ENCODE results near the gene TOMM20.

TOMM20 gene

DNA sequence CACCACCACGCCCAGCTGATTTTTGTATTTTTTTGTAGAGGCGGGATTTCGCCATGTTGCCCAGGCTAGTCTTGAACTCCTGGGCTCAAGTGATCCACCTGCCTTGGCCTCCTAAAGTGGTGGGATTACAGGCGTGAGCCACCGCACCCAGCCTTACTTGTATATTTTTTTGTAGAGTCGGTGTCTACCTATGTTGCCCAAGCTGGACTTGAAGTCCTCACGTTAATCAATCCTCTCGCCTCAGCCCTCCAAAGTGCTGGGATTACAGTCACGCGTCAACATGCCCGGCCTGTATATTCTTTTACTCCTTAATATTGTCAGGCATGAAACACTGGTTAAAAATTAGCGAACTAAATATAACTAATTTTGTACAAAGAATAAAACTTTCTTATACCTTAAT lies 5.5 kb upstream of the TOMM20 start:
- Histone ChIP-seq H4K20me1 (ENCODE audit: control insufficient read depth, insufficient read depth, low read depth, low read length) (no peaks in the 10 kb centered on the region), H3K4me3 (ENCODE audit: low read length) (no peak overlapping the region), H3K9me2 (replicated peaks; ENCODE audit: control insufficient read depth, low read length) (no peaks in the 10 kb centered on the region), H3K36me3 (ENCODE audit: control insufficient read depth, low read length) (peaks cover 69% of the 10 kb centered on the region), H3K9me3 (ENCODE audit: control insufficient read depth, insufficient read depth, low read length) (no peaks in the 10 kb centered on the region), H3F3A (ENCODE audit: control insufficient read depth, insufficient read depth) (peaks cover 18% of the 10 kb centered on the region), H3K4me2 (ENCODE audit: low read length) (no peak overlapping the region), H3K79me2 (ENCODE audit: control insufficient read depth, low read length) (no peaks in the 10 kb centered on the region; the same call in 1 of the 2 replicates), H3K4me1 (ENCODE audit: control insufficient read depth, low read length) (peaks cover 2% of the 10 kb centered on the region), H3K27ac (ENCODE audit: low read depth, low read length) (no peak overlapping the region), H3K27me3 (ENCODE audit: control insufficient read depth, low read length) (no peaks in the 10 kb centered on the region)
- no peak for TF ChIP-seq EZH2phosphoT487 (IDR thresholded peaks at IDR 0.05; ENCODE audit: borderline replicate concordance, low read length)
- TF ChIP-seq, protein P1, sequence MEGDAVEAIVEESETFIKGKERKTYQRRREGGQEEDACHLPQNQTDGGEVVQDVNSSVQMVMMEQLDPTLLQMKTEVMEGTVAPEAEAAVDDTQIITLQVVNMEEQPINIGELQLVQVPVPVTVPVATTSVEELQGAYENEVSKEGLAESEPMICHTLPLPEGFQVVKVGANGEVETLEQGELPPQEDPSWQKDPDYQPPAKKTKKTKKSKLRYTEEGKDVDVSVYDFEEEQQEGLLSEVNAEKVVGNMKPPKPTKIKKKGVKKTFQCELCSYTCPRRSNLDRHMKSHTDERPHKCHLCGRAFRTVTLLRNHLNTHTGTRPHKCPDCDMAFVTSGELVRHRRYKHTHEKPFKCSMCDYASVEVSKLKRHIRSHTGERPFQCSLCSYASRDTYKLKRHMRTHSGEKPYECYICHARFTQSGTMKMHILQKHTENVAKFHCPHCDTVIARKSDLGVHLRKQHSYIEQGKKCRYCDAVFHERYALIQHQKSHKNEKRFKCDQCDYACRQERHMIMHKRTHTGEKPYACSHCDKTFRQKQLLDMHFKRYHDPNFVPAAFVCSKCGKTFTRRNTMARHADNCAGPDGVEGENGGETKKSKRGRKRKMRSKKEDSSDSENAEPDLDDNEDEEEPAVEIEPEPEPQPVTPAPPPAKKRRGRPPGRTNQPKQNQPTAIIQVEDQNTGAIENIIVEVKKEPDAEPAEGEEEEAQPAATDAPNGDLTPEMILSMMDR (IDR thresholded peaks at IDR 0.05; ENCODE audit: low read depth, low read length, poor library complexity, severe bottlenecking) = no peak

DNA sequence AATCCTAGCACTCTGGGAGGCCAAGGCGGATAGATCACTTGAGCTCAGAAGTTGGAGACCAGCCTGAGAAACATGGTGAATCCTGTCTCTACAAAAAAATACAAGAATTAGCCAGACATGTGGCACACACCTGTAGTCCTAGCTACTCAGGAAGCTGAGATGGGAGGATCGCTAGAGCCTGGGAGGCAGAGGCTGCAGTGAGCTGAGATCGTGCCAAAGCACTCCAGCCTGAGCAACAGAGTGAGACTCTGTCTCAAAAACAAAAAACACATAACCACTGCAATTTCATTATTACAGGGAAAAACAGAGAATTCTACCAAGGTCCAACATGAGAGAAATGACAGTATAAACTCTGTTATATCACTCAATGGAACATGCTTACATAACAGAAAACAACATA lies 4.4 kb upstream of the TOMM20 start:
- no peaks in the 10 kb centered on the region for H3K9me3 ChIP-seq (ENCODE audit: control insufficient read depth, insufficient read depth, low read length)
- H3K79me2 ChIP-seq (ENCODE audit: control insufficient read depth, low read length) = peaks cover 9% of the 10 kb centered on the region
- H3K27ac ChIP-seq (ENCODE audit: low read depth, low read length) = no peak overlapping the region
- no peaks in the 10 kb centered on the region for H3K27me3 ChIP-seq (ENCODE audit: control insufficient read depth, low read length)
- no peaks in the 10 kb centered on the region for H3K9me2 ChIP-seq (replicated peaks; ENCODE audit: control insufficient read depth, low read length)
- TF ChIP-seq EZH2phosphoT487 (IDR thresholded peaks at IDR 0.05; ENCODE audit: borderline replicate concordance, low read length) = no peak
- TF ChIP-seq, protein P1 (IDR thresholded peaks at IDR 0.05; ENCODE audit: low read depth, low read length, poor library complexity, severe bottlenecking) = no peak
- H3K36me3 ChIP-seq (ENCODE audit: control insufficient read depth, low read length) = peaks cover 63% of the 10 kb centered on the region
- H4K20me1 ChIP-seq (ENCODE audit: control insufficient read depth, insufficient read depth, low read depth, low read length) = no peaks in the 10 kb centered on the region
- H3K4me2 ChIP-seq (ENCODE audit: low read length) = no peak overlapping the region
- H3K4me3 ChIP-seq (ENCODE audit: low read length) = no peak overlapping the region
- peaks cover 18% of the 10 kb centered on the region for H3F3A ChIP-seq (ENCODE audit: control insufficient read depth, insufficient read depth)
- peaks cover 6% of the 10 kb centered on the region for H3K4me1 ChIP-seq (ENCODE audit: control insufficient read depth, low read length)

DNA sequence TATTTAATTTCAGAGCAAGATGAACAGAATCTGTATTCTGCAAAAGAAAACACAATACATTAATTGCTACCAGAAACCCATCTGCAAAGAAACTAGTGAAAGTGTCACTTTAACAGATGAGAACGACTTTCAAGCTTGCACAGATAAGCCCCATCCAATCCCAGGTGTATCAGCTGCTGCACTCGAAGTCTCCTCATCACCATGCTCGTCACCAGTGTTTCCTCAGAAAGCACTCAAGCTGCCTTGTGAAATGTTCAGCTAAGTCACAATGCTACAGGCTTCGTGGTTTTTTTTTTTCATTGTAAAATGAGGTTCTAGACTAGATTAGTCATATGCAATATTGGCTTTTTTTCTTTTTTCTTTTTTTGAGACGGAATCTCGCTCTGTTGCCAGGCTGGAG lies 3.3 kb upstream of the TOMM20 start:
- Histone ChIP-seq H4K20me1 (ENCODE audit: control insufficient read depth, insufficient read depth, low read depth, low read length) (peaks cover 5% of the 10 kb centered on the region), H3K79me2 (ENCODE audit: control insufficient read depth, low read length) (peaks cover 20% of the 10 kb centered on the region), H3K27me3 (ENCODE audit: control insufficient read depth, low read length) (no peaks in the 10 kb centered on the region), H3K9me2 (replicated peaks; ENCODE audit: control insufficient read depth, low read length) (no peaks in the 10 kb centered on the region), H3K4me2 (ENCODE audit: low read length) (no peak overlapping the region), H3K9me3 (ENCODE audit: control insufficient read depth, insufficient read depth, low read length) (no peaks in the 10 kb centered on the region), H3K4me3 (ENCODE audit: low read length) (no peak overlapping the region), H3K4me1 (ENCODE audit: control insufficient read depth, low read length) (peaks cover 8% of the 10 kb centered on the region), H3K36me3 (ENCODE audit: control insufficient read depth, low read length) (peaks cover 63% of the 10 kb centered on the region), H3F3A (ENCODE audit: control insufficient read depth, insufficient read depth) (peaks cover 18% of the 10 kb centered on the region), H3K27ac (ENCODE audit: low read depth, low read length) (no peak overlapping the region)
- TF ChIP-seq EZH2phosphoT487 (IDR thresholded peaks at IDR 0.05; ENCODE audit: borderline replicate concordance, low read length) = no peak
- TF ChIP-seq, protein P1 (IDR thresholded peaks at IDR 0.05; ENCODE audit: low read depth, low read length, poor library complexity, severe bottlenecking) = no peak

Measured in DOHH2 (cell line).